Neuronal stem cell (in vitro differentiated cells): Measurements from ENCODE around the gene FSHR.

Experiments used
- DNase-seq: peaks from one replicate; pipeline ENCODE4 v3.0.0-alpha.2; 2013; ENCODE audit warnings: low spot score
- H2AFZ ChIP-seq: one replicate; pipeline ENCODE4 v1.6.1; 2013; ENCODE audit warnings: mild to moderate bottlenecking, low read length, inconsistent platforms
- H2AK5ac ChIP-seq: 2 replicates; pipeline ENCODE4 v1.6.1; 2013; ENCODE audit warnings: low read depth, mild to moderate bottlenecking, inconsistent platforms, low read length, moderate library complexity, mixed read lengths
- H2BK120ac ChIP-seq: 2 replicates; pipeline ENCODE4 v1.6.1; 2013; ENCODE audit warnings: low read depth, mild to moderate bottlenecking, inconsistent platforms, low read length, moderate library complexity, mixed read lengths
- H2BK12ac ChIP-seq: one replicate; pipeline ENCODE4 v1.6.1; 2013; ENCODE audit warnings: low read length, inconsistent platforms
- H2BK15ac ChIP-seq: 2 replicates; pipeline ENCODE4 v1.6.1; 2013; ENCODE audit warnings: mild to moderate bottlenecking, low read length, inconsistent platforms, mixed read lengths
- H2BK5ac ChIP-seq: one replicate; pipeline ENCODE4 v1.6.1; 2013; ENCODE audit warnings: inconsistent platforms, mild to moderate bottlenecking, low read length, moderate library complexity
- H3K14ac ChIP-seq: one replicate; pipeline ENCODE4 v1.6.1; 2013; ENCODE audit warnings: low read length, inconsistent platforms
- H3K18ac ChIP-seq: 2 replicates; pipeline ENCODE4 v1.6.1; 2013; ENCODE audit warnings: low read length, inconsistent platforms
- H3K23ac ChIP-seq: 2 replicates; pipeline ENCODE4 v1.6.1; 2013; ENCODE audit warnings: low read depth, mild to moderate bottlenecking, mixed read lengths, low read length, inconsistent platforms; ENCODE audit not compliant: poor library complexity
- H3K27ac ChIP-seq: replicated peaks from 3 replicates; pipeline ENCODE4 v1.5.1; 2013; ENCODE audit warnings: low read length, inconsistent platforms
- H3K27me3 ChIP-seq, 3 experiments: 2 replicates each; pipeline ENCODE4 v1.6.1; 2013; ENCODE audit warnings: low read length in 3 of 3, mild to moderate bottlenecking in 2 of 3, inconsistent platforms in 1 of 3, low read depth in 1 of 3, mixed read lengths in 1 of 3, moderate library complexity in 1 of 3; ENCODE audit not compliant: control insufficient read depth in 3 of 3, insufficient read depth in 3 of 3
- H3K36me3 ChIP-seq, 2 donors: replicated peaks in 1 of 2; 2 replicates each; pipeline ENCODE4 v1.6.1; 2013; ENCODE audit warnings: low read length in 2 of 2; ENCODE audit not compliant: control insufficient read depth in 2 of 2, insufficient read depth in 2 of 2
- H3K4ac ChIP-seq: 2 replicates; pipeline ENCODE4 v1.6.1; 2013; ENCODE audit warnings: inconsistent platforms, mild to moderate bottlenecking, low read length, moderate library complexity
- H3K4me1 ChIP-seq, 2 donors: 1 replicate in 1 of 2; 2 replicates in 1 of 2; pipeline ENCODE4 v1.6.1; 2013; ENCODE audit warnings: low read length in 2 of 2, low read depth in 1 of 2; ENCODE audit not compliant: control insufficient read depth in 2 of 2, insufficient read depth in 1 of 2
- H3K4me2 ChIP-seq: one replicate; pipeline ENCODE4 v1.6.1; 2013; ENCODE audit warnings: mild to moderate bottlenecking, low read length, inconsistent platforms; ENCODE audit not compliant: insufficient read depth, poor library complexity, severe bottlenecking
- H3K4me3 ChIP-seq, 2 donors: 2 replicates each; pipeline ENCODE4 v1.5.1; 2013; ENCODE audit warnings: low read length in 2 of 2, mild to moderate bottlenecking in 2 of 2, inconsistent platforms in 1 of 2, moderate library complexity in 1 of 2
- H3K79me1 ChIP-seq: one replicate; pipeline ENCODE4 v1.6.1; 2013; ENCODE audit warnings: low read depth, mild to moderate bottlenecking, inconsistent platforms, low read length, moderate library complexity
- H3K9ac ChIP-seq: one replicate; pipeline ENCODE4 v1.6.1; 2013; ENCODE audit warnings: mild to moderate bottlenecking, low read depth, low read length, inconsistent platforms; ENCODE audit not compliant: poor library complexity
- H3K9me3 ChIP-seq, 2 donors: replicated peaks in 1 of 2; 2 replicates each; pipeline versions ENCODE3 to v1.6.1; 2013; ENCODE audit warnings: low read length in 2 of 2, mild to moderate bottlenecking in 2 of 2, inconsistent platforms in 1 of 2, low read depth in 1 of 2, mixed read lengths in 1 of 2, moderate library complexity in 1 of 2; ENCODE audit not compliant: control insufficient read depth in 2 of 2, insufficient read depth in 1 of 2
- H4K8ac ChIP-seq: one replicate; pipeline ENCODE4 v1.6.1; 2013; ENCODE audit warnings: low read depth, mild to moderate bottlenecking, inconsistent platforms, low read length, moderate library complexity
- H4K91ac ChIP-seq: one replicate; pipeline ENCODE4 v1.6.1; 2013; ENCODE audit warnings: low read length, low read depth, mild to moderate bottlenecking, inconsistent platforms; ENCODE audit not compliant: poor library complexity
- WGBS, 2 donors: extraction: QIAGEN DNeasy Blood & Tissue Kit; methylation state at CpG; one replicate each; pipeline ENCODE4 v1.1.7; 2013; ENCODE audit warnings: missing lambda C conversion rate in 2 of 2, mixed read lengths in 1 of 2; ENCODE audit not compliant: insufficient read length in 2 of 2, insufficient replicate concordance in 1 of 2; ENCODE audit errors: extremely low coverage in 2 of 2; 5-methylcytosine and 5-hydroxymethylcytosine counted together

The FSHR gene

DNA sequence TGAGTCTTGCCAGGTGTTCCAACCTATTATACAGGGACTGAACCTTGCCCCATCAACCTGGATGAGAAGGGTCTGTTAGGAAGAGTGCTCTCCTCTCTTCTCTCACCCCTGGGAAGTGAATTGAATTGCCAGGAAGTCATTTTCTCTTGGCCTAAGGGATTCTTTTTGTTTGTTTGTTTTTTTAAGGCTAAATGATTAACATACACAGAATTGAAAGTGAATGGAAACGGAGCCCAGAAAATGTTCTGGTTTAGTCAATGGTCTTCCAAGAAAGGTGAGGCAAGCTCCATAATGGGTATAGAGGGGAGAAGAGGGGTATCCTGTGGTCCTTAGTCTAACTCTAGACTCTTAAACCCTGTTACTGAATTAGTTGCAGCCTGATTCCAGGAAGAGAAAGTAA is 189.1 kb downstream of the FSHR start:
- Histone ChIP-seq H3K4me3 (no peak overlapping the region), H2BK15ac (no peak overlapping the region), H2BK5ac (no peak overlapping the region), H2BK120ac (no peak overlapping the region), H3K9ac (no peak overlapping the region), H2AFZ (no peak overlapping the region), H2BK12ac (no peak overlapping the region), H3K14ac (no peak overlapping the region), H4K91ac (no peak overlapping the region), H3K27me3 (no peaks in the 10 kb centered on the region), H3K27ac (no peak overlapping the region), H3K4me2 (no peak overlapping the region), H3K23ac (no peak overlapping the region), H3K4me1 (peaks cover 0 to 2% of the 10 kb centered on the region in 2 donors), H4K8ac (no peak overlapping the region), H3K4ac (no peak overlapping the region), H3K9me3 (no peaks in the 10 kb centered on the region), H3K36me3 (no peaks in the 10 kb centered on the region), H3K18ac (no peak overlapping the region), H2AK5ac (no peak overlapping the region), H3K79me1 (no peaks in the 10 kb centered on the region)
- WGBS, 2 donors, result no CpG with 5 or more reads among the region's 1 CpG
- no peak for DNase-seq

DNA sequence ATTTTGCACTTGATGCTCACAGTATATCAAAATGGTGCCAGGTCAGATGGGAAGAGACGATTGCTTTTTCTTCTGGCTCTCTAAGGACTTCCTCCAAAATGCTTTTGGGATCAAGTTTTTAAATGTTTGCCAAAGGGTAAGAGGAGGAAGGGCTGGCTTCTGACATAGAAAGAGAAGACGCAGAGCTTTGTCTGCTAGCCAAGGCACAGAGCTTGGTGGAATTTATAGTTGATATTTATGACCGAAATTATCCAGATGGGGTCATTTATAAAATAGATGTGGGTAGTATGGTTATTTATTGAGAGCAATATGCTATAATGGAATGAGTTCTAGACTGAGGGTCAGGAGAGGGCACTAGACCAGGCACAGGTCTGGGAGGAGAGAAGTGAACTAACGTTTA is 193.3 kb downstream of the FSHR start:
- H3K18ac ChIP-seq, result no peak overlapping the region
- WGBS, 2 donors, result 100% methylated on average over 1 of the region's 4 CpGs; no CpG with 5 or more reads in 1 of the 2 donors

DNA sequence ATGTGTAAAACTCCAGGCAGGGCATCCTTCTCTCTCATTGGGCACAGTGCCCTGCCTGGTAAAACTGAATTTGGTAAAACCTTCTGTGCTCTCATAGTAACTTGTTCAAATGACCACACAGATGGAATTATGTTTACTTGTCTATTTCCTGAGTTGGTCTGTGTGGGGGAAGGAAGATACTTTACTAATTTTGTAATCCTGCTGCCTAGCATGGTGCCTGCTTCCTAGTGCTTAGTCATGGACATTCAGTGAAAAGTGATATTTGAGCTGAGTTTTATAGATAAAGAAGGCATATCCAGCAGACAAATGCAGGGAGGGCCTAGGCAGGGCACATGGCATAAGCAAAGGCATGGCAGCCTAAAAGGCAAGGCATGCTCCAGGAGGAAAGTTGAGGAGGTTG is 199.4 kb downstream of the FSHR start:
- no peak overlapping the region for H3K27ac ChIP-seq
- no peaks in the 10 kb centered on the region for H3K27me3 ChIP-seq
- no peaks in the 10 kb centered on the region for H3K79me1 ChIP-seq
- H4K8ac ChIP-seq, result no peak overlapping the region
- H3K9me3 ChIP-seq, result no peaks in the 10 kb centered on the region
- H3K4me2 ChIP-seq, result no peak overlapping the region
- no peak overlapping the region for H4K91ac ChIP-seq
- no peak overlapping the region for H2AFZ ChIP-seq
- no peak overlapping the region for H3K23ac ChIP-seq
- peaks cover 0 to 3% of the 10 kb centered on the region in 2 donors for H3K4me1 ChIP-seq
- H3K36me3 ChIP-seq, result no peaks in the 10 kb centered on the region
- H3K4ac ChIP-seq, result no peak overlapping the region
- H3K9ac ChIP-seq, result no peak overlapping the region
- no peak overlapping the region for H2BK5ac ChIP-seq
- H2BK120ac ChIP-seq, result no peak overlapping the region
- no peak overlapping the region for H2AK5ac ChIP-seq
- H3K14ac ChIP-seq, result no peak overlapping the region
- DNase-seq, result no peak
- H3K4me3 ChIP-seq, result no peak overlapping the region
- H2BK15ac ChIP-seq, result no peak overlapping the region
- H3K18ac ChIP-seq, result no peak overlapping the region
- H2BK12ac ChIP-seq, result no peak overlapping the region

More for the DNA sequence above, 193.3 kb downstream of the FSHR start:
- Histone ChIP-seq H3K27me3 (no peaks in the 10 kb centered on the region), H2BK15ac (no peak overlapping the region), H2AFZ (no peak overlapping the region), H3K23ac (no peak overlapping the region), H3K27ac (no peak overlapping the region), H2BK120ac (no peak overlapping the region), H3K79me1 (no peaks in the 10 kb centered on the region), H2BK5ac (no peak overlapping the region), H3K4ac (no peak overlapping the region), H3K9ac (no peak overlapping the region), H4K91ac (no peak overlapping the region), H3K9me3 (no peaks in the 10 kb centered on the region), H3K36me3 (no peaks in the 10 kb centered on the region), H3K4me1 (peaks cover 0 to 2% of the 10 kb centered on the region in 2 donors), H2AK5ac (no peak overlapping the region), H3K14ac (no peak overlapping the region), H2BK12ac (no peak overlapping the region), H3K4me3 (no peak overlapping the region), H4K8ac (no peak overlapping the region), H3K4me2 (no peak overlapping the region)
- DNase-seq, result no peak

DNA sequence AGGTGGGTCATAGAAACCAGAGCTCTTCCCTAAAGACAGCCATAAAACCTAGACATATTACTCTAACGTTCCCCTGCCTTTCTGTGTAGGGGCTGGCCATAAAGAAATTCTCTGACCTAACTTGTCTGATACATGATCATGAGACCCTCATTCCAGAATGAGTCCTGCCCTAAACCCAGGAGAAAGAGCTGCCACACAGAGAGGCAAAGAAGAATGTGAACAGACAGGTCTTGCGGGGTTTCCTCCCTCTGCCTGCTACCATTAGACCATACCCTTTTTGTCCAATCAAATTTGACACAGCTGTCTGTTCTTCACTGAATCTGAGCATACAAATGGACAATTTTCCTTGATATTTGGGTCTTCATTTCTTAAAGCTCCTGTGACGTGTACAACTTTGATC is 200.0 kb downstream of the FSHR start:
- Histone ChIP-seq H2AK5ac (no peak overlapping the region), H2BK120ac (no peak overlapping the region), H3K4me1 (peaks cover 0 to 3% of the 10 kb centered on the region in 2 donors), H3K14ac (no peak overlapping the region), H3K27ac (no peak overlapping the region), H4K8ac (no peak overlapping the region), H3K4me2 (no peak overlapping the region), H4K91ac (no peak overlapping the region), H3K18ac (no peak overlapping the region), H3K9me3 (no peaks in the 10 kb centered on the region), H2BK15ac (no peak overlapping the region), H3K9ac (no peak overlapping the region), H3K4me3 (no peak overlapping the region), H3K27me3 (no peaks in the 10 kb centered on the region), H2BK5ac (no peak overlapping the region), H3K4ac (no peak overlapping the region), H3K23ac (no peak overlapping the region), H3K36me3 (no peaks in the 10 kb centered on the region), H3K79me1 (no peaks in the 10 kb centered on the region), H2BK12ac (no peak overlapping the region), H2AFZ (no peak overlapping the region)
- DNase-seq, result no peak
- WGBS, 2 donors, result no CpG with 5 or more reads among the region's 3 CpGs
